K562 (cell line): ENCODE data around the gene PHLDB3. TPM values are rescaled to one million over a fixed set of nuclear protein-coding genes. Genes with fewer than 3 reads are reported as not detected.
A peak's percentile ranks its signal among the peaks of the same experiment; 100 is the strongest.

ENCODE experiments used
- BMI1 ChIP-seq: fragments of 150-350 bp; IDR thresholded peaks from 2 replicates; pipeline ENCODE4 v1.6.1; 2014; ENCODE audit warnings: low read length
- E2F8 ChIP-seq: fragments of 450-650 bp; IDR thresholded peaks from 2 replicates; pipeline ENCODE4 v1.7.1; 2018; ENCODE audit warnings: mild to moderate bottlenecking, low read depth; ENCODE audit not compliant: partially characterized antibody
- KDM5B ChIP-seq: fragments of 200-600 bp; sonication (generic); IDR thresholded peaks from 2 replicates; pipeline ENCODE4 v1.6.1; 2012; ENCODE audit warnings: low read depth, mild to moderate bottlenecking, moderate library complexity, low read length, control low read depth, inconsistent platforms; ENCODE audit not compliant: insufficient replicate concordance
- TAF15 ChIP-seq: fragments of 200-400 bp; formaldehyde crosslinking; IDR thresholded peaks from 2 replicates; pipeline ENCODE4 v1.6.1; 2017; ENCODE audit warnings: mild to moderate bottlenecking, low read depth, low read length, moderate library complexity
- YY1 ChIP-seq, 3 experiments: IDR thresholded peaks; 2 replicates each; pipeline ENCODE4 v1.6.1; 2011; ENCODE audit warnings: low read length in 2 of 3, mild to moderate bottlenecking in 2 of 3, moderate library complexity in 2 of 3, borderline replicate concordance in 1 of 3, control low read depth in 1 of 3, low read depth in 1 of 3; ENCODE audit not compliant: insufficient read depth in 3 of 3, insufficient replicate concordance in 2 of 3, control insufficient read depth in 1 of 3, insufficient read length in 1 of 3; ENCODE audit errors: extremely low read depth in 1 of 3
- polyA plus RNA-seq, 8 experiments: library from polyadenylated mRNA; depleted of rRNA in 4 of 8; stranded (reverse) in 5 of 8; unstranded in 3 of 8; fragments of >200 nt; fragmentation: Nextera tagmentation in 2 of 8; fragmentation: Illumina TruSeq in 1 of 8; extraction: Ambion mirVana in 2 of 8; extraction: Trizol in 1 of 8; gene quantifications; 2 replicates each; pipeline versions ENCODE4 v1.2.1 to v1.2.3, GENCODE V29; 2011 to 2014; ENCODE audit warnings: inconsistent platforms in 1 of 8, missing spikeins in 1 of 8
- total RNA-seq, 7 experiments: library from RNA; depleted of rRNA in 6 of 7; stranded (reverse); fragments of >200 nt in 6 of 7; fragmentation: Illumina TruSeq in 2 of 7; extraction: Trizol in 2 of 7; gene quantifications; 2 replicates each; pipeline versions ENCODE4 v1.2.1 to v1.2.3, GENCODE V29; 2011 to 2021; ENCODE audit warnings: low replicate concordance in 1 of 7

The PHLDB3 gene
- total and polyA plus RNA-seq, 9 of the 15 experiments (the other 6 are each of a cell fraction or from before 2014, with no cell fraction given) = 0.04 to 23.5 (median 3.9) TPM

GRCh38 chr19:43503501-43504425 is 783 bp downstream of the PHLDB3 start (continued):
- TF ChIP-seq BMI1 (no peak), KDM5B (peak; percentile 74), YY1 (IDR thresholded peaks at IDR 0.05; ENCODE audit: borderline replicate concordance in 1 of 3, control insufficient read depth in 1 of 3, extremely low read depth in 1 of 3, insufficient read depth in 3 of 3, insufficient read length in 1 of 3, insufficient replicate concordance in 2 of 3, low read depth in 1 of 3, low read length in 2 of 3) (peak; percentile 16 to 73 (median 32)), E2F8 (no peak), TAF15 (no peak)
